ENCODE results near the gene SS18L1.

GRCh38 chr20:62203378-62204030 lies 59.9 kb downstream of the SS18L1 start:
- TF ChIP-seq CTCF (conservative IDR thresholded peaks at IDR 0.05 in 1 of 2, IDR thresholded peaks at IDR 0.05 in 1 of 2; ENCODE audit: extremely low read depth in 1 of 2, insufficient read depth in 1 of 2, low read depth in 1 of 2, low read length in 2 of 2): no peak
- no peak for TF ChIP-seq EZH2 (IDR thresholded peaks at IDR 0.05; ENCODE audit: borderline replicate concordance, low read length)

Measured in mammary epithelial cell (primary cell).